Esophagus muscularis mucosa (tissue), 4 donors: ENCODE data around the gene MOXD1. TPM values are rescaled to one million over a fixed set of nuclear protein-coding genes. Genes with fewer than 3 reads are reported as not detected.
A peak's percentile ranks its signal among the peaks of the same experiment; 100 is the strongest.

Experiments
- DNase-seq: peaks from one replicate; pipeline ENCODE4 v3.0.0-alpha.2; 2017; ENCODE audit errors: extremely low spot score
- H3K27ac ChIP-seq, 4 donors: fragments of 200-600 bp; sonication (generic); replicated peaks in 1 of 4; 1 replicate in 3 of 4; 2 replicates in 1 of 4; pipeline ENCODE4 v1.5.1; 2016 to 2019; ENCODE audit warnings: mild to moderate bottlenecking in 1 of 4
- H3K27me3 ChIP-seq, 4 donors: fragments of 200-600 bp; sonication (generic); one replicate each; pipeline versions ENCODE4 v1.5.1 to v1.6.0; 2016 to 2019
- H3K36me3 ChIP-seq, 4 donors: fragments of 200-600 bp; sonication (generic); one replicate each; pipeline ENCODE4 v1.5.1; 2016 to 2019
- H3K4me1 ChIP-seq, 4 donors: fragments of 200-600 bp; sonication (generic); one replicate each; pipeline ENCODE4 v1.5.1; 2016 to 2019
- H3K4me3 ChIP-seq, 4 donors: fragments of 200-600 bp; sonication (generic); 1 replicate in 2 of 4; 2 replicates in 2 of 4; pipeline ENCODE4 v1.5.1; 2016 to 2019; ENCODE audit warnings: mild to moderate bottlenecking in 4 of 4, moderate library complexity in 1 of 4
- H3K9me3 ChIP-seq, 4 donors: fragments of 200-600 bp; sonication (generic); 1 replicate in 3 of 4; 2 replicates in 1 of 4; pipeline ENCODE4 v1.5.1; 2016 to 2019
- EP300 ChIP-seq: sonication (generic); formaldehyde crosslinking; IDR thresholded peaks from one replicate; pipeline ENCODE4 v1.6.1; 2017; ENCODE audit warnings: antibody characterized with exemption
- POLR2A ChIP-seq: fragments of 450-650 bp; IDR thresholded peaks from one replicate; pipeline ENCODE4 v1.6.1; 2017; ENCODE audit warnings: antibody characterized with exemption, moderate library complexity, mild to moderate bottlenecking, low read depth
- POLR2AphosphoS5 ChIP-seq, 2 donors: sonication (generic); formaldehyde crosslinking; IDR thresholded peaks; one replicate each; pipeline ENCODE4 v1.6.1; 2017; ENCODE audit warnings: antibody characterized with exemption in 2 of 2
- WGBS: methylation state at CpG from one replicate; pipeline ENCODE4 v1.1.5; 2018; 5-methylcytosine and 5-hydroxymethylcytosine counted together
- intact Hi-C: fragments of 100-400 bp; cut with DNase I; formaldehyde crosslinking; loops from one replicate; pipeline ENCODE4 v1.15.1; 2023
- total RNA-seq, 4 donors: library from RNA; depleted of rRNA; stranded (reverse); fragments of >200 nt; gene quantifications; one replicate each; pipeline versions ENCODE4 v1.1.0 to v1.2.1, GENCODE V29; 2016
- TF ChIP-seq, protein P1 (sequence below), 3 experiments: fragments of 200-600 bp in 2 of 3; fragments of 450-650 bp in 1 of 3; sonication (generic) in 2 of 3; IDR thresholded peaks; one replicate each; pipeline ENCODE4 v1.5.1; 2017 to 2019; ENCODE audit warnings: antibody characterized with exemption in 3 of 3, mild to moderate bottlenecking in 2 of 3, moderate library complexity in 1 of 3

MOXD1 gene
- total RNA-seq, 4 donors from 2014 or later = 14.2 to 32.4 (median 23.6) TPM

DNA sequence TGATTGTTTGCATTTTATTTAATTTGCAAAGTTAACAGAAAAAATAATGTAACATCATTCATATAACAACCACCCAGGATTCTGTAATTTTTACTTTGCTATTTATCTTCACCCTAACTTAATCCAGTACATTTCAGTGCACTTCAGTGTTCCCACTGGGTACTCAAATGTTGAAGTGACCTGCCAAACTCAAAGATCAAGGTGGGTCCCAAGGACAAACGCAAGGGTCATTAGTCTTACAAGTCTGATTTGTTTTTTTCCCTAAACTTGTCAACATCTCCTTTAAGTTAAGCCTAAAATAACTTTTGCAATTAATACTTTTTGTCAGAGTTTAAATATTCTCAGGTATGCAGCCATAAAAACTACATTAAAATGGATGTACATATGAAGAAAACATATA lies 53.0 kb downstream of the MOXD1 start:
- TF ChIP-seq, protein P1, sequence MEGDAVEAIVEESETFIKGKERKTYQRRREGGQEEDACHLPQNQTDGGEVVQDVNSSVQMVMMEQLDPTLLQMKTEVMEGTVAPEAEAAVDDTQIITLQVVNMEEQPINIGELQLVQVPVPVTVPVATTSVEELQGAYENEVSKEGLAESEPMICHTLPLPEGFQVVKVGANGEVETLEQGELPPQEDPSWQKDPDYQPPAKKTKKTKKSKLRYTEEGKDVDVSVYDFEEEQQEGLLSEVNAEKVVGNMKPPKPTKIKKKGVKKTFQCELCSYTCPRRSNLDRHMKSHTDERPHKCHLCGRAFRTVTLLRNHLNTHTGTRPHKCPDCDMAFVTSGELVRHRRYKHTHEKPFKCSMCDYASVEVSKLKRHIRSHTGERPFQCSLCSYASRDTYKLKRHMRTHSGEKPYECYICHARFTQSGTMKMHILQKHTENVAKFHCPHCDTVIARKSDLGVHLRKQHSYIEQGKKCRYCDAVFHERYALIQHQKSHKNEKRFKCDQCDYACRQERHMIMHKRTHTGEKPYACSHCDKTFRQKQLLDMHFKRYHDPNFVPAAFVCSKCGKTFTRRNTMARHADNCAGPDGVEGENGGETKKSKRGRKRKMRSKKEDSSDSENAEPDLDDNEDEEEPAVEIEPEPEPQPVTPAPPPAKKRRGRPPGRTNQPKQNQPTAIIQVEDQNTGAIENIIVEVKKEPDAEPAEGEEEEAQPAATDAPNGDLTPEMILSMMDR (IDR thresholded peaks at IDR 0.05) = no peak
- TF ChIP-seq EP300 (no peak), POLR2AphosphoS5 (IDR thresholded peaks at IDR 0.05) (no peak), POLR2A (no peak)

DNA sequence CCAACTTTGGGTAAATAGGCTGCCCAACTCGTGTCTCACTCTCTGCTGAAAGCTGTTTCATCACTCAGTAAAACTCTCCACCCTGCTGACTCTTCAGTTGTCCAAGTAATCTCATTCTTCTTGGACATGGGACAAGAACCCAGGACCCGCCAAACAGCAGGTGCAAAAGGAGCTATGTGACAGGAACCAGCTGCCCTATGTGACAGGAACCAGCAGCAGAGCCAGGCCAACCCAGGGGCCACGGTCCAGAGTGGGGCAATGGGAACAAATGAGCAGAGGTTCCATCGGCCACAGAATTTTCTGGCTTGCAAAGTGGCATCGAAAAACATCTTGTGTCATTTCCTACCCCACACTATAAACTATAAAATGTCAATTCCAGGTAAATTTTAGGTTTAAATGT lies 56.5 kb downstream of the MOXD1 start:
- no peak for DNase-seq
- Histone ChIP-seq H3K27me3 (no peaks in the 10 kb centered on the region), H3K27ac (no peak overlapping the region), H3K36me3 (no peaks in the 10 kb centered on the region), H3K9me3 (peaks cover 0 to 4% (median 4%) of the 10 kb centered on the region in 4 donors), H3K4me3 (no peak overlapping the region), H3K4me1 (no peaks in the 10 kb centered on the region)
- no peak for TF ChIP-seq EP300
- TF ChIP-seq POLR2AphosphoS5 (IDR thresholded peaks at IDR 0.05) = no peak
- TF ChIP-seq, protein P1 (IDR thresholded peaks at IDR 0.05) = no peak
- no peak for TF ChIP-seq POLR2A
- intact Hi-C loops = no loop called here
- 67% methylated on average over 5 of the region's 5 CpGs for WGBS

More for the DNA sequence above, 53.0 kb downstream of the MOXD1 start:
- Histone ChIP-seq H3K27me3 (no peaks in the 10 kb centered on the region), H3K36me3 (no peaks in the 10 kb centered on the region), H3K4me1 (no peaks in the 10 kb centered on the region), H3K4me3 (no peak overlapping the region), H3K27ac (no peak overlapping the region), H3K9me3 (peaks cover 0 to 4% (median 4%) of the 10 kb centered on the region in 4 donors)
- intact Hi-C loops = no loop called here
- 59% methylated on average over 1 of the region's 1 CpG for WGBS
- DNase-seq = no peak

DNA sequence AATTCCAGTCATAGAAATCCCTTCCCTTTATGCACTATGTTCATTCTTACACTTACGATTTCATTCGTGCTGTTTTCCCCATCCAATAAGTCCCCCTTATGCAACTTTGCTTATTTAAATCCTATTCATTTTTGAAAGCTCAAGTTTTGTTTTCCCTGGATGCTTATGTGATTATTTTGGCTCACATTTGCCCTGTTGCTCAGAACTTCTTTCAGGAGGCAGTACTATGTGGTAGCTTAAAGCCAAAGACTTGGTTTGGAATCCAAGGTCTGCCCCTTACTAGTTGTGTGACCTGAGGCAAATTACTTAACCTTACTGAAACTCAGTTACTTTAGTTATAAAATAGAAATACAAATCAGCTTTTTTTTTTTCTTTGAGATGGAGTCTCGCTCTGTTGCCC lies 59.6 kb downstream of the MOXD1 start:
- Histone ChIP-seq H3K4me1 (no peaks in the 10 kb centered on the region), H3K27me3 (no peaks in the 10 kb centered on the region), H3K36me3 (no peaks in the 10 kb centered on the region), H3K4me3 (no peak overlapping the region), H3K9me3 (peaks cover 0 to 4% (median 4%) of the 10 kb centered on the region in 4 donors), H3K27ac (no peak overlapping the region)
- intact Hi-C loops = no loop called here
- TF ChIP-seq POLR2AphosphoS5 (IDR thresholded peaks at IDR 0.05) = no peak
- no peak for DNase-seq
- 84% methylated on average over 3 of the region's 3 CpGs for WGBS

DNA sequence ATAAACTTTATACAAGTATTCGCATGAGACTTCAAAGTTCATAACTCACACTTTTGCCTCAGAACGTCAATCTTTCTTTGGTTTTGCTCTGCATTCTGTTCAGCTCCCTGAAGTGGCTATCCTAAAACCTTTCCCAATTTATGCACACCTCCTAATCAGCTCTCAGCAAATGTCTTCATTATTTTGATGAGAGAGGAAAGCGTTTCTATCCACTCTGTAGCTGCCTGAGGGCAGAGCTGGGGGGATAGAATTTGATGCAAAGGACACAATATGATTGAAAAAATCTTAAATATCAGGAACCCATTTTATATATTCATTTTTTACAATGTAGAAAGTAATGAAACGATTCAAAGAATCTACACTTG lies 66.8 kb downstream of the MOXD1 start:
- H3K9me3 ChIP-seq = no peaks in the 10 kb centered on the region
- 36% methylated on average over 4 of the region's 4 CpGs for WGBS
- no peak overlapping the region for H3K4me3 ChIP-seq
- no peaks in the 10 kb centered on the region for H3K36me3 ChIP-seq
- no peaks in the 10 kb centered on the region for H3K27me3 ChIP-seq
- peaks cover 0 to 13% (median 5%) of the 10 kb centered on the region in 4 donors for H3K4me1 ChIP-seq
- DNase-seq = no peak
- TF ChIP-seq, protein P1 (IDR thresholded peaks at IDR 0.05) = no peak
- TF ChIP-seq EP300 (no peak), POLR2AphosphoS5 (IDR thresholded peaks at IDR 0.05) (no peak), POLR2A (no peak)
- no peak overlapping the region for H3K27ac ChIP-seq
- intact Hi-C loops = no loop called here

DNA sequence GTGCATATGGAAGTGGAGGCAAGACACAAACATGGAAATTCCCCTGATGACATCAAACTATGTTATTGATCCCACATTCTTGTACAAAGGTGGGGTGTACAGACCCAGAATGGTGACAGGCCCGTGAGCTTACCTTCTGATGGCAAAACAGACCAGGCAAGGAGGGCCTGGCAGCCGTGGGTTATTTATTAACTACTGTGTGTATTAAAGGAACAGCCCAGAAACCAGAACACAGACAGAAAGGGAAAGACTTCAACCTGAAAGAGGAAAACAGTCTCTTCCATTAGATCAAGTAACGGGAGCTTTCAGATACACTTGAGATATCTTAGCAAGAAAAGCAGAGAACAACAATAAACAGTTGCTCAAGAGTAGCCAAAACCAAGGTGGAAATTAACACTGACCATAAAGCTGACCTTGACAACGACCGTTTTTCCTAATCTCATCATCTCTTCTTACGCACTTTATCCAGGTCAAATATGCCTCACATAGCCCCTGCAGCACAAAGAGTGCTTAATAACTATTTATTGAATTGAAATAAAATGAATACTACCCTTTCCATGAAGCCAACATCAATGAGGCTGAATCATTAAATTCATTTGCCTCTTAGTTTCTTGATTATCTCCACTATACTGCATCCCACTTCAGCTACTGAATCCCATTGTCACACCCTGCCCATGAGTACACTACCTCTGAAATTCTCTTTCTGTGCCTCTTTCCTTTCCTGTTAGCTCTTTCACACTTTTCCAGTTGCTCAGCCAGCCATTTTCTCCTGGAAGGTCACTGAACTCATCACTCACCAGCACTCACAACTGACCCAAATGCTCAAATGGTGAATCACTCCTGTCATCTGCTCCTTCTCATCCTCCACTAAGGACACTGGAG lies 67.4 kb downstream of the MOXD1 start:
- H3K27ac ChIP-seq = no peak overlapping the region
- WGBS = 75% methylated on average over 6 of the region's 6 CpGs
- TF ChIP-seq EP300 = no peak
- peak; percentile 34 to 49 for TF ChIP-seq POLR2AphosphoS5 (IDR thresholded peaks at IDR 0.05)

More for the DNA sequence above, 67.4 kb downstream of the MOXD1 start:
- no peaks in the 10 kb centered on the region for H3K9me3 ChIP-seq
- H3K4me3 ChIP-seq = no peak overlapping the region
- H3K27me3 ChIP-seq = no peaks in the 10 kb centered on the region
- H3K4me1 ChIP-seq = peaks cover 0 to 13% (median 5%) of the 10 kb centered on the region in 4 donors
- DNase-seq = no peak
- intact Hi-C loops = no loop called here
- H3K36me3 ChIP-seq = no peaks in the 10 kb centered on the region
